H1 (cell line): Measurements from ENCODE around the gene MRPS35. TPM values are rescaled to one million over a fixed set of nuclear protein-coding genes. Genes with fewer than 3 reads are reported as not detected.

Experiments used
- CTCF ChIA-PET: fragments of 300-600 bp; sonication (Branson Sonifier 250); formaldehyde crosslinking; loops from one replicate; lab custom pipeline; 2021; ENCODE audit not compliant: partially characterized antibody; lab: Charles Lee
- POLR2A ChIA-PET: fragments of 300-600 bp; sonication (Branson Sonifier 250); formaldehyde crosslinking; loops from one replicate; lab custom pipeline; 2021; ENCODE audit warnings: inconsistent platforms; ENCODE audit not compliant: partially characterized antibody; lab: Charles Lee
- DNase-seq, 2 experiments: peaks; one replicate each; pipeline versions ENCODE4 v3.0.0 to v3.0.0-alpha.2; 2010 to 2022; ENCODE audit warnings: low spot score in 2 of 2, low read depth in 1 of 2, mixed read lengths in 1 of 2
- FAIRE-seq: peaks from 2 replicates; lab custom pipeline; 2011; peaks lifted over from hg19 to GRCh38; lab: Jason Lieb, UNC
- H2AFZ ChIP-seq: 2 replicates; pipeline ENCODE4 v1.8.1; 2012; ENCODE audit warnings: low read length, inconsistent platforms
- H2AK5ac ChIP-seq: 2 replicates; pipeline ENCODE4 v1.6.1; 2013; ENCODE audit warnings: low read depth, low read length
- H2BK120ac ChIP-seq: replicated peaks from 2 replicates; pipeline ENCODE3; 2013; ENCODE audit warnings: low read depth, low read length, inconsistent platforms
- H2BK12ac ChIP-seq: 2 replicates; pipeline ENCODE4 v1.6.1; 2013; ENCODE audit warnings: low read depth, low read length
- H2BK15ac ChIP-seq: 2 replicates; pipeline ENCODE4 v1.6.1; 2013; ENCODE audit warnings: low read length
- H2BK20ac ChIP-seq: 2 replicates; pipeline ENCODE4 v1.6.1; 2013; ENCODE audit warnings: low read length
- H2BK5ac ChIP-seq: 2 replicates; pipeline ENCODE4 v1.6.1; 2013; ENCODE audit warnings: low read depth, low read length
- H3K14ac ChIP-seq: 2 replicates; pipeline ENCODE4 v1.6.1; 2013; ENCODE audit warnings: inconsistent platforms; ENCODE audit not compliant: insufficient read length
- H3K18ac ChIP-seq: 2 replicates; pipeline ENCODE4 v1.6.1; 2013; ENCODE audit warnings: low read length; ENCODE audit errors: extremely low read depth
- H3K23ac ChIP-seq: 2 replicates; pipeline ENCODE4 v1.6.1; 2013; ENCODE audit warnings: inconsistent platforms; ENCODE audit not compliant: insufficient read length
- H3K23me2 ChIP-seq: 2 replicates; pipeline ENCODE4 v1.6.1; 2013; ENCODE audit warnings: low read depth, low read length
- H3K27ac ChIP-seq: 2 replicates; pipeline ENCODE4 v1.6.1; 2011; ENCODE audit warnings: low read depth, low read length, inconsistent platforms
- H3K27me3 ChIP-seq, 4 experiments: replicated peaks in 1 of 4; 1 replicate in 1 of 4; 2 replicates in 3 of 4; pipeline versions ENCODE4 v1.6.1 to v1.8.1; 2011 to 2013; ENCODE audit warnings: low read length in 3 of 4, mild to moderate bottlenecking in 3 of 4, inconsistent platforms in 2 of 4, mixed read lengths in 2 of 4, moderate library complexity in 1 of 4; ENCODE audit not compliant: control insufficient read depth in 3 of 4, insufficient read depth in 3 of 4; ENCODE audit errors: extremely low read depth in 1 of 4
- H3K36me3 ChIP-seq, 4 experiments: 2 replicates each; pipeline versions ENCODE4 v1.6.1 to v1.8.1; 2011 to 2013; ENCODE audit warnings: mild to moderate bottlenecking in 4 of 4, low read length in 3 of 4, moderate library complexity in 2 of 4, control low read depth in 1 of 4, inconsistent platforms in 1 of 4; ENCODE audit not compliant: insufficient read depth in 4 of 4, control insufficient read depth in 2 of 4
- H3K4ac ChIP-seq: replicated peaks from 2 replicates; pipeline ENCODE3; 2013; ENCODE audit warnings: low read length, low read depth, mixed read lengths, inconsistent platforms; ENCODE audit not compliant: insufficient read length
- H3K4me1 ChIP-seq, 4 experiments: replicated peaks in 1 of 4; 1 replicate in 1 of 4; 2 replicates in 3 of 4; pipeline versions ENCODE4 v1.6.1 to v1.8.1; 2011 to 2013; ENCODE audit warnings: low read length in 3 of 4, inconsistent platforms in 2 of 4, mixed read lengths in 1 of 4; ENCODE audit not compliant: insufficient read depth in 4 of 4, control insufficient read depth in 3 of 4
- H3K4me2 ChIP-seq, 2 experiments: 2 replicates each; pipeline versions ENCODE4 v1.6.1 to v1.8.1; 2011 to 2013; ENCODE audit warnings: low read depth in 2 of 2, low read length in 2 of 2, control low read depth in 1 of 2, inconsistent platforms in 1 of 2, mild to moderate bottlenecking in 1 of 2; ENCODE audit not compliant: insufficient read depth in 1 of 2
- H3K4me3 ChIP-seq, 4 experiments: fragments of 200-600, 300-600 bp in 1 of 4; sonication (generic), shearing (Covaris generic), sonication (Bioruptor Twin) in 1 of 4; 2 replicates each; pipeline versions ENCODE4 v1.5.1 to v1.8.1; 2011 to 2016; ENCODE audit warnings: low read length in 4 of 4, low read depth in 3 of 4, control low read depth in 2 of 4, inconsistent platforms in 2 of 4, mild to moderate bottlenecking in 2 of 4, mixed read lengths in 1 of 4, moderate library complexity in 1 of 4; ENCODE audit not compliant: insufficient read depth in 2 of 4; ENCODE audit errors: extremely low read depth in 1 of 4
- H3K56ac ChIP-seq: replicated peaks from 2 replicates; pipeline ENCODE3; 2013; ENCODE audit warnings: low read depth, mild to moderate bottlenecking, mixed read lengths, low read length, inconsistent platforms; ENCODE audit not compliant: insufficient read length
- H3K79me1 ChIP-seq: 2 replicates; pipeline ENCODE4 v1.6.1; 2013; ENCODE audit warnings: low read depth, low read length, control low read depth
- H3K79me2 ChIP-seq, 2 experiments: 2 replicates each; pipeline versions ENCODE4 v1.6.1 to v1.8.1; 2012 to 2013; ENCODE audit warnings: low read length in 2 of 2, mild to moderate bottlenecking in 2 of 2, inconsistent platforms in 1 of 2; ENCODE audit not compliant: insufficient read depth in 2 of 2, control insufficient read depth in 1 of 2
- H3K9ac ChIP-seq, 4 experiments: replicated peaks in 1 of 4; 1 replicate in 1 of 4; 2 replicates in 3 of 4; pipeline versions ENCODE4 v1.6.1 to v1.8.1; 2011 to 2013; ENCODE audit warnings: low read depth in 3 of 4, low read length in 3 of 4, control low read depth in 2 of 4, mild to moderate bottlenecking in 2 of 4, moderate library complexity in 2 of 4, inconsistent platforms in 1 of 4; ENCODE audit errors: extremely low read depth in 1 of 4
- H3K9me3 ChIP-seq, 2 experiments: 2 replicates each; pipeline versions ENCODE4 v1.6.1 to v1.8.1; 2012 to 2013; ENCODE audit warnings: mild to moderate bottlenecking in 2 of 2, moderate library complexity in 2 of 2, control low read depth in 1 of 2, inconsistent platforms in 1 of 2, low read depth in 1 of 2, low read length in 1 of 2, mixed read lengths in 1 of 2; ENCODE audit not compliant: insufficient read depth in 2 of 2
- H4K20me1 ChIP-seq, 2 experiments: replicated peaks in 1 of 2; 2 replicates each; pipeline versions ENCODE3 to v1.8.1; 2011 to 2013; ENCODE audit warnings: inconsistent platforms in 2 of 2, low read length in 2 of 2, mild to moderate bottlenecking in 1 of 2; ENCODE audit not compliant: insufficient read depth in 2 of 2, control insufficient read depth in 1 of 2
- H4K5ac ChIP-seq: 2 replicates; pipeline ENCODE4 v1.6.1; 2013; ENCODE audit warnings: low read length, low read depth, mixed read lengths, inconsistent platforms; ENCODE audit not compliant: insufficient read length
- H4K8ac ChIP-seq: 2 replicates; pipeline ENCODE4 v1.8.0; 2013; ENCODE audit warnings: mild to moderate bottlenecking, moderate library complexity, low read length, inconsistent platforms; ENCODE audit not compliant: insufficient read depth; ENCODE audit errors: extremely low read depth
- H4K91ac ChIP-seq: replicated peaks from 2 replicates; pipeline ENCODE3; 2013; ENCODE audit warnings: low read length, mixed read lengths, inconsistent platforms; ENCODE audit not compliant: insufficient read length
- KDM5A ChIP-seq: fragments of 200-600 bp; IDR thresholded peaks from 2 replicates; pipeline ENCODE4 v1.7.1; 2012; ENCODE audit warnings: mild to moderate bottlenecking, low read length, inconsistent platforms, mixed read lengths
- MAX ChIP-seq: IDR thresholded peaks from 2 replicates; pipeline ENCODE4 v1.6.1; 2012; ENCODE audit warnings: inconsistent platforms
- WGBS, 2 experiments: shearing (Covaris generic) in 1 of 2; methylation state at CpG; one replicate each; pipeline versions ENCODE4 v1.1.6 to v1.1.7; 2013 to 2015; ENCODE audit warnings: low lambda C conversion rate in 2 of 2, mixed read lengths in 2 of 2, inconsistent platforms in 1 of 2, low coverage in 1 of 2, missing lambda C conversion rate in 1 of 2; ENCODE audit not compliant: insufficient replicate concordance in 2 of 2, insufficient coverage in 1 of 2, insufficient read length in 1 of 2; ENCODE audit errors: extremely low coverage in 1 of 2, missing lambda C conversion rate in 1 of 2; 5-methylcytosine and 5-hydroxymethylcytosine counted together
- polyA plus RNA-seq, 7 experiments: library from polyadenylated mRNA; depleted of rRNA in 3 of 7; stranded (reverse) in 5 of 7; unstranded in 2 of 7; fragments of >200 nt in 5 of 7; fragments of 200-250 nt in 2 of 7; gene quantifications; 1 replicate in 5 of 7; 2 replicates in 1 of 7; 4 replicates in 1 of 7; pipeline versions ENCODE4 v1.2.1 to v1.2.3, GENCODE V29; 2011 to 2013; ENCODE audit warnings: missing spikeins in 2 of 7, mixed read lengths in 2 of 7
- total RNA-seq: library from RNA; stranded (reverse); fragmentation: NEBNext Ultra II Directional; extraction: Animal tissue kit (Norgen Biotek cat#: 25700); gene quantifications from 2 replicates; pipeline ENCODE4 v1.2.1, GENCODE V29; 2021

MRPS35 gene
- total and polyA plus RNA-seq, 2 of the 8 experiments (the other 6 are each of a cell fraction or from before 2014, with no cell fraction given): 26.8 to 47.9 TPM

- Histone ChIP-seq H3K23ac (no peak overlapping the region), H2BK5ac (no peak overlapping the region), H3K27me3 (no peaks in the 10 kb centered on the region), H2BK20ac (no peak overlapping the region), H2AFZ (no peak overlapping the region), H3K4me1 (no peaks in the 10 kb centered on the region), H2BK12ac (no peak overlapping the region), H2BK15ac (no peak overlapping the region), H2AK5ac (no peak overlapping the region), H4K5ac (no peak overlapping the region), H3K4ac (no peak overlapping the region), H4K91ac (no peak overlapping the region), H2BK120ac (no peak overlapping the region), H3K4me2 (no peak overlapping the region), H3K36me3 (peaks cover 2 to 17% (median 6%) of the 10 kb centered on the region in 4 experiments; a peak in 7 of 8 replicates), H3K79me2 (no peaks in the 10 kb centered on the region), H3K23me2 (no peaks in the 10 kb centered on the region), H3K18ac (no peak overlapping the region), H3K56ac (no peak overlapping the region), H3K14ac (no peak overlapping the region), H4K8ac (no peak overlapping the region), H3K27ac (no peak overlapping the region), H3K9me3 (no peaks in the 10 kb centered on the region), H3K9ac (no peak overlapping the region), H4K20me1 (no peaks in the 10 kb centered on the region), H3K4me3 (no peak overlapping the region), H3K79me1 (no peaks in the 10 kb centered on the region)
- CTCF ChIA-PET: interaction anchor here (1.5 kb wide), 1 partner anchor 138 kb away, joined by 3 read pairs; no protein-coding TSS in a partner anchor
- 83% methylated on average over 2 of the region's 2 CpGs; no CpG with 5 or more reads in 1 of the 2 experiments for WGBS, 2 experiments
- FAIRE-seq: no peak
- TF ChIP-seq KDM5A (no peak), MAX (no peak)
- DNase-seq: no peak
- POLR2A ChIA-PET: interaction anchor here (1.0 kb wide), 1 partner anchor 43 kb away, joined by 3 read pairs; no protein-coding TSS in a partner anchor
Observed at GRCh38 chr12:27802936-27803335, 92.3 kb downstream of the MRPS35 start.
